Activated T-helper 1 cell treated with Interleukin-2 at 50 U/mL for 16 hours (primary cell): ENCODE data around the gene ALDH1A1.

Experiments used
- DNase-seq: peaks from one replicate; pipeline ENCODE4 v3.0.0-alpha.2; 2020; ENCODE audit warnings: low read depth

The ALDH1A1 gene

DNA sequence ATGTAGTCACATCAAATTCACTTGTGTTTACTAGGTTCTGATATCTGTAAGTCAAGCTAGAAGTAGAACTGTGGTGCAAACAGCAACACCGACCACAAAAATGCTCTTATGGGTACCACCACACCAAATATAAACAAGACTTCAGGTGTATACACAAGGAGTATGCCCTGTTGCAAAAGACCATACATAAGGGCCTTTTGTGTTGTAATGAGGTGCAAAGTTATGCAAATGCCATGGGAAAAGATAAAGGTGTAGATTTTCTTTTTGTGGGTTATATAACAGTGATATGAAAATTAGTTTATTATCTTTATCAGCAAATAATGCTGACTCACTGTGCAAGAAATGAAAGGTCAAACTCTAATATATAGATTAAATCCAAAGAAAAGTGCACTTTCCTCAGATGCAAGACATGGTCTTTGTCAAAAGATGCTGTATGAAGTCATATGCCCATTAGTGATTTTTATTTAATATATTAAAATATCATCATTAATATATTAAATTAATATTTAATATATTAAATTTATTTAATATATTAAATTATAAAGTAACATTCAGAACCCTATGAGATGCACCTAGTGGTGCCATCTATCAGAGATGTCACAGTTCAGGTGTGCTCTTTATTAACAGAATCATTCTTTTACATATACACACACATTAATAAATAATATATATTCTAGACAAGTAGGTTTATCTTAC lies 26.7 kb upstream of the ALDH1A1 start:
- DNase-seq, result no peak

DNA sequence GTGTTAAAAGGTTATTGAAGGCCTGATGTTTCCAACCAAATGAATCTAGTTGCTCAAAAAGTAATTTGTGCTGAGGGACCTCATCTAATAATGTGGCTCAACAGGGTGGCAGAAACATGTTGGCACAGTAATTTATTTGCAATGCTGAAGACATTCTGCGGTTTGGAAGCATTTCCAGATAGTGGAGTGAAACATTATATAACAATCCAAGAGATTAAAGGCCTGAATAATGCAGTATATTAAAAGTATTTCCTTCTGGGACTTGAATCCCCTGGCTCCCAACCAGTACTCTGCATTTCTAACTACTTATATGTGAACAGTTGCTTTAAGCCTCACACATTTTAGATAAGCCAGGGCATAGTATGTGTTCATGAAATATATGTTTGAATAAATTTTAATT lies 25.9 kb upstream of the ALDH1A1 start:
- no peak for DNase-seq

DNA sequence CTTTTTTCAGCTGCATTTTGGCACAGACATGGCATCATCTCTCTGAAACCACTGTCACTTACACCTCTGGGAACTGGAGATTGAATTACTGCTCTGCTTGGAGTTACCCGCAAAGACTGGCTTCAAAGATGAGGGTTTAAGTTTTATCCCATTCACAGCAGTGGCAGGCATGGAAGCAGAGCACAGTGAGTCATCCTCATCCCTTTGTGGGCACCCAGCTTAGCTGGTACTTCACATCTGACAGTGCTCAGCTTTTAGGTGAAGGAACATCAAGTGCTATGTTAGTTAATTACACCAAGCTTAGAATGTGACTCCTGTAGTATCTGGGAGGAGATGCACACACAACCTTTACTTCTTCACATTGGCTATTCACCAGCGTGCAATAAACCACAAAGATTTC lies 24.8 kb upstream of the ALDH1A1 start:
- DNase-seq, result no peak

DNA sequence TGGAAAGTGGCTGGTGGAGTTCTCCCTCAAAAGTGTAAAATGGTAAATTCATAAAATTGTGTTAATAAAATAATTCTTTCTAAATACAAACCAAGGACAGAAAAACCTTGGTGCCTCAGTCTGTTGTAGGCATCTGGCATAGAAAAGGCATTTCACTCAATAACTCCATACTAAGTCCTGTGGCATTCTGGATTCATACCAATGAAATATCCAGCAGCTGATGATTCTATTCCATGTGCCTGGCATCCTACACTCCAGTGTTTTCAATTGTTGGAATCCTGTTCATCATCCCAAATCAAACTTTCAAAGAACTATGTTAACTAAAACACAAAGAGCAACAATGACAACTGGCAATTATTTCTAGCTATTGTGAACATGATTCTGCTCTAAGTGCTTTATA lies 21.6 kb upstream of the ALDH1A1 start:
- DNase-seq, result no peak

DNA sequence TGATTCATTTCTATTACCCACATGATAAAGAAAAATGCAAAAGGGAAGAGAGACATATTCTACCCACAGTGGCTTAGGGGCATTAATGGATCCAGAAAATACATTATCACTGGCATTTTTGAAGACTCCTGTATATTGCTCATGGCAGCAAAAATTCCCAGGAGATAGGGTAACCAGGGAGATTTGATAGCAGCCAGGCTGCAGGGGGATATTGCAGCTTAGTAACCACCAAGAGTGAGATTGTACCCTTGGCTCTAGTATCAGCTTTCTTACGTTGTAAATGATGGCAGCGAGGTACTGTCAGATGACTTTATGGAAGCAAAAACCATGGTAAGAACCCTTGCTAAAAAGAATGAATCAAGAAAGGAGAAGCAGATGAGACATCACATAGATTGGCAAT lies 19.8 kb upstream of the ALDH1A1 start:
- DNase-seq, result no peak

DNA sequence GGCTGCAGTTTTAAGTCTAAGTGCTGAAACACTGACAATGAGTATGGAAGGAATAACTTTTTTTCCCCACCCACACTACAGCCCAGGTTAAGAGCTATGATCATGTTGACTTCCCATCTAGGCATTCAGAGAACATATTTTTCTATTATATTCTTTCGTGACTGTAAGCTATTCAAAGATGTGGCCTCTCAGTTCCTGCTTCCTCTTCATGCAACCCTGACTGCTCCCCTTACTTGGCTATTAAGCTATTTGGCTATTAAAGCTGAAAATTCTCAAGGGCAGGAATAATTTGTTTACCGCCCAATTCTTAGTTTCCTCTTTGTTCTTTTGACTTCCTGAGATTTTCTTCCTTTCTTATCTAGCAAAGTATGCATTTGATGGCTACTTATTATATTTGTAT lies 18.6 kb upstream of the ALDH1A1 start:
- DNase-seq, result no peak

DNA sequence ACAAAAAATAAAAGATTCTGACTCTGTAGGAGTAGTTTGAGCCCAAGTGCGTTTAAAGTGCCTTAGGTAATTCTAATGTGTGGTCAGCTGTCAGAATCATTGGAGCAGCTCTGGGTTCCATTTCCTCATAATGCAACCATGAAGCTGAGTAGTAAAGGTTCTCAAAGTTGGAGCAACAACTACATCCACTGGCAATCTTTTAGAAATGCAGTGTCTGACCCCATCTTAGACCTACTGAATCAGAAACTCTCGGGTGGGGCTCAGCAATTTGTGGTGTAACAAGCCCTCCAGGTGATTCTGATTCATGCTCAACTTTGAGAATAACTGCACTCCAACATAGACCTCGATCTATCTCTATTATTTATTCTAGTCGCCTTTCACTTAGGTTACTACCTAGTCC lies 7.6 kb upstream of the ALDH1A1 start:
- no peak for DNase-seq

DNA sequence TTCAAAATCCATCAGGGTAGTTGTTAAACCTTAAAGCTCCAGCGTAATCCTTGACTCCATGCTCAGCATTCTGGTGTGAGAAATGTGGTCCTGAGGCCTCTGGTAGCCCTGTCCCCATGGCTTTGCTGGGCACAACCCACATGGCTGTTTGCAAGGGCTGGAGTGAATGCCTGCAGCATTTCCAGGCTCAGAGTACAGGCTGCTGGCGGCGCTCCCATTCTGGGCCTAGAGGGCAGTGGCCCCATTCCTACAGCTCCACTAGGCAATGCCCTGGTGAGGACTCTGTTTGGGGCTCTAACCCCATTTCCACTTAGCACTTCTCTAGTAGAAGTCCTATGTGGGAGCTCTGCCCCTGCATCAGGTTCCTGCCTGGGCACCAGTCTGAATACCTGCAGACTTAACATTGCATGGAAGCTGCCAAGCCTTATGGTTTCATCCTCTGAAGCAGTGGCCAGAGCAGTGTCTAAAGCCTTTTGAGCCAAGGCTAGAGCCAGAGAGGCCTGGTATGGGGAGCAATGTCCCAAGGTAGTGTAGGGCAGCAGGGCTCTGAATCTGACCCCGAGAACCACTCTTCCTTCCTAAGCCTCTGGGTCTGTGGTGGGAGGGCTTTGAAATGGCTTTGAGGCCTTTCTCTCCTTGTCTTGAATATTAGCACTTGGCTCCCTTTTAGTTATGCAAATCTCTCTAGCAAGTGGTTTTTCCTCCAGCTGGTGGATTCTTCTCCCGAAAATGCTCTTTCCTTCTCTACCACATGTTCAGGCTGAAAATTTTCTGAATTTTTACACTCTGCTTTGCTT lies 5.8 kb upstream of the ALDH1A1 start:
- DNase-seq, result no peak

DNA sequence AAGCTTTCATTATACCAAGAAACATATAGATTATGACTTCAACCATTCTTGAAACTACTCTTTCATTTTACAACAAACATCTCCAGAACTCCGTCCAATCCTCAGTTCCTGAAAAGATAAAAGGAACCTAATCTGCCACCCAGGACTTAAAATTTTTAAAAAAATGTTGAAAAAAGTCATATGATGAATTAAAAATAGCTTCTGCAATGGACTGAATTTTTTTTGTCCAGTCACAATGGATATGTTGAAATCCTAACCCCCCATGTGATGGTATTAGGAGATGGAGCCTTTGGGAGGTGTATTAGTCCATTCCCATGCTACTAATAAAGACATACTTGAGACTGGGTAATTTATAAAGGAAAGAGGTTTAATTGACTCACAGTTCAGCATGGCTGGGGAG lies 2.7 kb upstream of the ALDH1A1 start:
- DNase-seq, result no peak

DNA sequence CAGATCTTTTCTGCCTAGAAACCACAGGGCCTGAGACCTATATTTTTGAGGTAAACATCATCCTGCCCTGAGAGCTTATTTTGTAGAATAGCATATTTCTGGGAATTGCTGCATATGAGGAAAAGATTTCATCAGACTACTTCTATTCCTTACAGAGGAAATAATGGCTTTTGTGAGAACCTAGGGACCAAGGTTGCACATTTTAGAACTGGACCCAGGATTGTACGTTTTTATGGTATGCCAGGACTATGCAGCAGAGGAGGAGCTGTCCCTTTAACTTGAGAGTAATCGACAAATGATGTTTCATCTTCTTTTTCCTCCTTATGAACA lies 2.2 kb upstream of the ALDH1A1 start:
- no peak for DNase-seq

DNA sequence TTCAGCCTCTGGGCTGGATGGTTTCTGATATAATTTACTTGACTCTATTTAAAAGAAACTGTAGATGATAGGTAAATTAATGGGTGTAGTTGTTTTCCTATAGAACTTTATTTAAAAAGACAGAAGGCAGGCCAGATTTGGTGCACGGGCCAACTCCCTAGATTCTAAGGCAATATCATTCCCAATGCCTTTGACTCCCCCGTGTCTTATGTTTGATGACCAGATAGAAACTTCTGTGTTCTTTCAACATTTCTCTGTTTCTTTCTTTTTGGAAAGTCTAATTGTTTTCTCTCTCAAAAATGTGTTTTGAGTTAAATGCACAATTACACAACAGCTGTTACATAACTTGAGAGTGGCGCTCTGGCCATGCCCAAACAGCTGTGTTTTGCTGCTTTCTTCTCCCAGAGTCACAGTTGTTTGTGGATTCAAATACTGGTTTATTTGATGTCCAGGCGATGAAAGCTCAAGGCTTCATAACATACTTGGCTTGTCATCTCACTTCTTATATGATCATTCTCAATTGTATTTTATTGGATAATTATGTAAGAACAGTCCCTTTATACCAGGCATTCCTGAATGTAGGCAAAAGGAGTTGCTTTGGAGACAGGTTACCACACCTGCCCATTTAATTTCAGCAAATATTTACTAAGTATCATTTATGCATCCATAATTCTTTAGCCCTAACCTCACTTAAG lies 1.7 kb upstream of the ALDH1A1 start:
- no peak for DNase-seq

DNA sequence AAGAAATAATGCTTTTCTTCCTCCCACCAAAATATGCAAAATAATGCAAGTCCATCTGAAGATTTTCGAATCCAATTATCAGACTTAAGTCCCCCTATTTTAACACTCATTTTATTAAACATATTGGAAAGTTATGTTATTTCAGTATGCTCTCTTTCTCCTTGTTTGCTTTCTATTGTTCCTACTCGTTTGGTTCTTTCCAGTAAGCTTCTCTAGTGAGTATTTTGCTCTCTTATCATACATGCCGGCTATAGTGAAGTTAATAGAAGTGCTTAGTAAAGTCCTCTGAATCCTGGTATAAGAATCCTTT lies 517 bp downstream of the ALDH1A1 start:
- no peak for DNase-seq

DNA sequence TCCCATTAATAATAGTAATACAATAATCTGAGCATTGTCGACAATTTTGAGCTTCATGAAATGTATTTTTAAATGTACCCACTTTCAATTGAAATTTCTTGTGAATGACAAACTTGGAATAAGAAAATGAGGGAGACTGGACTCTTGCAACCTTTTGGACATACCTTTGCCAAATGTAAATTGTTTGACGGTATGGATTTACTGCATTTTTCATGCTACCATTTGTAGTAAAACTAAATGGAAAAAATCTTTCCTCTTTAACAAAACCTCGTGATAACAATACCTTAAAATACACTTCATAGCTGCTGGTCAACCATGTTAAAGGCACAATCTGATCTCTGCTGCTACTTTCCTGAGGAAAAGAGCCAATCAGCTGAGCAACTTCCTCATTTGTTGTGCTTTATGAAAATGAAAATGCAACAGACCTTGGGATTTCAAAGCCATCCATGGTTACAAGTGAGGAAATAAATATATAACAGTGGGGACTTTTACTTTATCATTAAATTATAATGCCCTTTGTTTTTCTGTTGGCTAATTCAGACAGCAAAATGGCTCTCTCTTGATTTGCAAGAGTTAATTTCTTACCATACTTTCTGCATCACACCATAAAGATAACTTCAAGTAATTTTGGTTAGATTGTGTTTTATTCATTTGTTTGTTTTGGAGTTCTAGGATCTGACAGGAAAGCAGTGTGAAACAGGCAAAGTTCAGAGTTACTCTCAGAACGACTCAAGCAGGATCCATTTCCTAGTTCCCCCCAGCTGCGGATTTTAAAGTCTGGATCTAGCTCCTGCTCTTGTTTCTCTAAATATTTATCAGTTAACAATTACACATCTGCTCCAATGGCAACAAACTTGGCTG lies 1.1 kb downstream of the ALDH1A1 start:
- DNase-seq, result no peak

DNA sequence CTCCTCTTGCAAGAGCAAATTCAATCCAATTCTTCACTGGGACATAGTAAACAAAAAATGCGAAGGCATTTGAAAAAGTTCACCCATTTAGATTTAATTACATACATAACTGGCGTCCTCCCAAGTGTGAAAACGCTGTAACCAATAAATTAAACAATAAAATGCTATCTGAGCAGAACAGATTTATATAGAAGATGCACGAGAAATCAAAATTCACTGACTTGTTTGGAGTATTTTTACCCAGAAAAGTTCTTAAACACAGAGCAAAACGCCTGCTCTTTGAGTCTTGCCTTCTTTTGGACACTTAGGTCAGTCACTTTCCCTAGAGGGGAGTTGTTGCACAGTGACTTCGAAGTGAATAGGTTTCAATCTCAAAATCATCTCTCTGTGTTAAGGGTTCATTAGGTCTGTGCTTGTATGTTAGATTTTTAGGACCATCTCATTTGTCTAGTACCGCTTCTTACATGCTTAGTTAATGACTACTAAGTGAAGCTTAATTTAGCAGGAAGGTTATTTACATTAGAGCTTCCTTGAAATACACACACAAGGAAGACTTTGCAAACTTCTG lies 1.9 kb downstream of the ALDH1A1 start:
- DNase-seq, result no peak

DNA sequence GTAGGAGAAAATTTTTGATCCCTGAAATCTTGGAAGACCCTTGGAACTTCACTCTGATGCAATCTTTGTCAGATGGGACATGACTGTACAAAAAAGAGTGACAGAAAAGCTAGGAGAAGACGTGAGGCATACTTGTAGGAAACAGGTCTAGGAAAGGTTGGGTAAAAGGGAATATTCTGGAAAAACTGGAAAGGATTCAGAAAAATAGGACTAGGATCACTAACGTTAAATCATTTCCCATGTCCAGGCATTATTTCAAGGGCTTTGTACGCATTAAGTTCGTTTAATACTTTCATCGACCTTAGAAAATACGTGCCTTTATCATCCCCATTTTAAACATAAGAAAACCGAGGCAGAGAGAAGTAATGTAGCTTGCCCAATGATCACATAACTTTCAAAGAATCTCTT lies 2.9 kb downstream of the ALDH1A1 start:
- no peak for DNase-seq

DNA sequence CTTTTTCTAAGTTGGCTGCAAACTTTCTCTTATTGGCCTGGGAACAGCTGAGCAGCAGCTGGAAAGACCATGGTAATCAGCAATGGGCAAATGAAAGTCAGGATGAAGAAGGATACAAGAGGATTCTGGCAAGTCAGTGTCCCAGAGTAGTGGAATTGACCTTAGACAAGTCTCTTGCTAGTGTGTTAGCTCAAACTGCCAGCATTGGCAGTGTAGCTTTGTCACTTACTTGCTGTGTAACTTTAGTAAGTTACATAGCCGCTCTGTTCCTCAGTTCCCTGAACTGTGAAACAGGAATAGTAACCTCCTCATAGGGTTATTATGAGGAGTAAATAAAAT lies 3.6 kb downstream of the ALDH1A1 start:
- no peak for DNase-seq

DNA sequence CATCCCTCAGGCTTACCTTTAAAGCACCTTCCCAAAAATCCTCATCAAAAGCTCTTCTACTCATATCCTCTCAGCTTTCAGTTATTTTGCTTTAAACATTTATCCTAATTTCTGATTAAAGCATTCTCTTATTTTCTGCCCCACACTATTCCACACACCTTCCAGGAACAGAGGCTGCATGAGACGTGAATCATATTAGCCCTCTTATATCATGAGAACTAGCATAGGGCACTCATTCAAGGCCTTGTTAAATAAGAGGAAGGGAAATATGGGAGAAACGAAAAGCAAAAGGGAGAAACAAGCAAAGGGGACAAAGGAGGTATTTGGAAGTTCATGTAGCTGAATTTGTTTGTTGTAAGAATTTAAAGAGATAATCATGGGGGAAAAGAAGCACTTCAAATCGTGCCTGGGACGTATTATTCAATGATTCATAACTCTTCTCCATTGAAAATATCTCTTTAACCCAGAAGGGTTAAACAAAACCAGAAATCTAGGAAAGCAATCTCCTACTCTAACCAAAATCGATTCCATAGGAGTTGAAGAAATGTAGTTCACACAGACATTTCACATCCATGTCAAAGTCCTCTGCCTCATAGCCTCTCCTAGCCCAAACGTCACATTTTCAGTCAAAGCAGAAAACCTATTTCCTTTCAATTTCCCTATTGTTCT lies 4.1 kb downstream of the ALDH1A1 start:
- DNase-seq, result no peak

DNA sequence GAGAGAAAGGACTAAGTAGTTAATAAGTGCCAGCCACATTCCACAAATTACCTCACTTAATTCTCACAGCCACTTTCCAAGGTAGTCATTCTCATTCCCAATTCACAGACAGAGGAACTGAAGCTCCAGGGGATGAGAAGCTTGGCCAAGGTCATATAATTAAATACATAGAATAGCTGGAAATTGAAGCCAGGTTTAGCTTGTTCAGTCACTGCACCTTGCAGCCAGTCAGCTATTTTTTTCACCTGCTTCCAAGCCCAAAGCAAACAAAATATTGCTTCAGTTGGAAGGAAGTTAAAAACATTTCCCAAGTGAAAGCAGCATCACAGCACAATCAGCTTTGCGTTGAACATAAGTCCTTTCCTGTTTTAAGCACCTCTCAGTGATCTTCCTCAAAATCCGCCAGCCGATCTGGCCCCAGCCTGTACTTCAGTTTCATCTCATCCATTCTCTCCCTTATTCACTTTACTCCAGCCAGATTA lies 4.8 kb downstream of the ALDH1A1 start:
- DNase-seq, result no peak

DNA sequence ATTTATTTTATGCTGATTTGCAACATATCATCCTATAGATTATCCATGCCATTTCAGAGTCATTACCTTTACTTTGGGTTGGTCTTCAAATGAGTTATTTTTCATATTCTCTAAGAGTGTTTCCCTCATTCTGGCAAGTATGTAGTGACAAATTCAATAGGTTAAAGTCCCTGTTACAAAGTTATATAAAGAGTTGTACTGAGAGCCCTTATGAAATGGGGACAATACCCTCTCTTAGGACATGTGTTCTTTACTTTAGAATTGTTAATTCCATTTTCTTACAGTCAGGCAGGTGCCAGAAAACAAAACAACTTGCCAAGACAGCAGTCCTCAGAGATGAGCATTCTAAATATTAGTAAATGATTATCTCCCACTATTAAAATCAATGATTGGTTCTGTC lies 6.0 kb downstream of the ALDH1A1 start:
- DNase-seq, result no peak

DNA sequence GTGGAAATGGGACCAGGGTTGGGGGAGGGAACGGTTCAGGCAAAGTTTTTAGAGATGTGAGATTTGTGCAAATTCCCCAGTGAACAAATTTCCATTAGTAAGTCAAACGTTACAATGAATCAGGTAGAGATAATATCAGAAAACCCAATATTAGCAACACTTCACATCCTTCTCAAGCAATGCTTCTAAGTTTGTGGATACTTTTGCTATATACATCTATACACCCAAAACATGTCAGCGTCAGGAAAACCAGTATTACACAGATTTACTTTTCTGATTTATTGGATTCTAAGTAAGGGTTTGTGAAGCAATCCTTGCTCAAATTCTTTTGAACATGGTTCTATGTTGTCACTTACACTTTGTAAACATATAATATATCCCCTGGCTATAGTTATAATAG lies 6.5 kb downstream of the ALDH1A1 start:
- DNase-seq, result no peak

DNA sequence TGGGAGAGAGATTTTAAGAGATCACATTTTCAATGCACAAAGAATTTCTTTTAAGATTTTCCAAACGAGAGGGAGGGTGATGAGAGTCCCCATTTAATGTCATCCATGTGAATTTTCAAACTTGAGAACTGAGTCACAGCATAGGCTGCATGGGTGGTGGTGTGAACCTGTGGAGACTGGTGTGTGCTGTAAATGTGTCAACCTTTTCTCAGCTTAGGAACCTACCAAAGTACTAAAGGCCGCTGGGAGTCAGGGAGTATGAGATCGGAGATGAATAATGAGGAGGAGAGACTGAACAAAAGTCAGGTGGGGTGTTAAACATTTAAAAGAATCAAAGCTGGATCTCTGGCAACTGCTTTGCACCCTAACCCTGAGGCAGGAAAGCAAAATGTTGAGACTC lies 7.5 kb downstream of the ALDH1A1 start:
- DNase-seq, result no peak
